ENCODE measurements around the gene PCDHGB1. TPM values are rescaled to one million over a fixed set of nuclear protein-coding genes. Genes with fewer than 3 reads are reported as not detected.
"Not testable (repeated sequence)": the region's sequence is repeated elsewhere in the genome, so short reads cannot be mapped to it uniquely, and the experiment has no call there.

Gene PCDHGB1
- total RNA-seq, 2 experiments from 2014 or later, result not detected

- Mint-ChIP-seq H3K4me1 (ENCODE audit: low read depth) (peaks cover 5% of the 10 kb centered on the region), H3K36me3 (peaks cover 26% of the 10 kb centered on the region), H3K4me3 (no peak overlapping the region), H3K27ac (no peak overlapping the region), H3K27me3 (peaks cover 44% of the 10 kb centered on the region), H3K9me3 (peaks cover 29% of the 10 kb centered on the region)
- ChIA-PET CTCF (interaction anchor here (0.6 to 2.8 kb wide), 6 partner anchors 15 to 192 kb away, joined by 4 to 25 read pairs (median 5); partner anchors contain the start of gene PCDHGA10), POLR2A (no interaction called here)
- intact Hi-C loops (cut with micrococcal nuclease), result no loop called here
- DNase-seq, result no peak
Observed at GRCh38 chr5:141371572-141372475, 21.9 kb downstream of the PCDHGB1 start.

GRCh38 chr5:141373673-141374317 lies 23.9 kb downstream of the PCDHGB1 start, which contains the start of gene PCDHGA6:
PCDHGA6 (plus strand) TSS chr5:141373891; CDS start chr5:141374084, 193 bp downstream.
- ChIA-PET POLR2A (no interaction called here), CTCF (interaction anchor here (0.7 to 1.5 kb wide), 5 partner anchors 15 to 191 kb away, joined by 3 to 5 read pairs (median 3); partner anchors contain the start of gene PCDHGB6)
- peaks cover 39% of the 10 kb centered on the region for H3K27me3 Mint-ChIP-seq
- no peak within 1 kb of the TSS for H3K27ac Mint-ChIP-seq
- intact Hi-C loops (cut with micrococcal nuclease), result no loop called here
- H3K4me1 Mint-ChIP-seq (ENCODE audit: low read depth), result peaks cover 5% of the 10 kb centered on the region
- H3K9me3 Mint-ChIP-seq, result peaks cover 33% of the 10 kb centered on the region
- peak within 1 kb of the TSS; percentile 27 for H3K4me3 Mint-ChIP-seq
- H3K36me3 Mint-ChIP-seq, result peaks cover 26% of the 10 kb centered on the region
- DNase-seq, result no peak

DNA sequence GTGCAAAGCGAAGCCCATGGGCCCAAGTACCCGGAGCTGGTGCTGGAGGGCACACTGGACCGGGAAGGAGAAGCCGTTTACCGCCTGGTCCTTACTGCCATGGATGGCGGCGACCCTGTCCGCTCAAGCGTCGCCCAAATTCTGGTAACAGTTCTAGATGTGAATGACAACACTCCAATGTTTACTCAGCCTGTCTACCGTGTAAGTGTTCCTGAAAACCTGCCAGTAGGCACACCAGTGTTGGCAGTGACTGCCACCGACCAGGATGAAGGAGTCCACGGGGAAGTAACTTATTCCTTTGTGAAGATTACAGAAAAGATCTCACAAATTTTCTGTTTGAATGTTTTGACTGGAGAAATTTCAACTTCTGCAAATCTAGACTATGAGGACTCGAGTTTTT lies 24.7 kb downstream of the PCDHGB1 start:
- ChIA-PET POLR2A (no interaction called here), CTCF (interaction anchor here (0.7 to 1.5 kb wide), 3 partner anchors 16 to 182 kb away, joined by 3 to 5 read pairs (median 3); partner anchors contain the start of gene PCDHGB6)
- H3K4me3 Mint-ChIP-seq, result no peak overlapping the region
- peaks cover 26% of the 10 kb centered on the region for H3K36me3 Mint-ChIP-seq
- H3K27ac Mint-ChIP-seq, result no peak overlapping the region
- H3K4me1 Mint-ChIP-seq (ENCODE audit: low read depth), result peaks cover 5% of the 10 kb centered on the region
- DNase-seq, result no peak
- intact Hi-C loops (cut with micrococcal nuclease), result no loop called here
- peaks cover 33% of the 10 kb centered on the region for H3K9me3 Mint-ChIP-seq
- H3K27me3 Mint-ChIP-seq, result peaks cover 40% of the 10 kb centered on the region

DNA sequence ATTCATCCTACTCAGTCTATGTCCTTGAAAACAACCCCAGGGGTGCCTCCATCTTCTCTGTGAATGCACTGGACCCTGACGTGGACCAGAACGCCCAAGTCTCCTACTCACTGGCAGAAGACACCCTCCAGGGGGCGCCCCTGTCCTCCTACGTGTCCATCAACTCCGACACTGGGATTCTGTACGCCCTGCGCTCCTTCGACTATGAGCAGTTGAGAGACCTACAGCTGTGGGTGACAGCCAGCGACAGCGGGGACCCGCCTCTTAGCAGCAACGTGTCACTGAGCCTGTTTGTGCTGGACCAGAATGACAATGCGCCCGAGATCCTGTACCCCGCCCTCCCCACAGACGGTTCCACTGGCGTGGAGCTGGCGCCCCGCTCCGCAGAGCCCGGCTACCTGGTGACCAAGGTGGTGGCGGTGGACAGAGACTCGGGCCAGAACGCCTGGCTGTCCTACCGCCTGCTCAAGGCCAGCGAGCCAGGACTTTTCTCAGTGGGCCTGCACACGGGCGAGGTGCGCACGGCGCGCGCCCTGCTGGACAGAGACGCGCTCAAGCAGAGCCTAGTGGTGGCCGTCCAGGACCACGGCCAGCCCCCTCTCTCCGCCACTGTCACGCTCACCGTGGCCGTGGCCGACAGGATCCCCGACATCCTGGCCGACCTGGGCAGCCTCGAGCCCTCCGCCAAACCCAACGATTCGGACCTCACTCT lies 25.7 kb downstream of the PCDHGB1 start:
- intact Hi-C loops (cut with micrococcal nuclease); H3K4me3 Mint-ChIP-seq; H3K27ac Mint-ChIP-seq; DNase-seq; H3K4me1 Mint-ChIP-seq (ENCODE audit: low read depth); POLR2A ChIA-PET; CTCF ChIA-PET: not testable (repeated sequence)
- peaks cover 33% of the 10 kb centered on the region for H3K9me3 Mint-ChIP-seq
- peaks cover 35% of the 10 kb centered on the region for H3K27me3 Mint-ChIP-seq
- H3K36me3 Mint-ChIP-seq, result peaks cover 23% of the 10 kb centered on the region

DNA sequence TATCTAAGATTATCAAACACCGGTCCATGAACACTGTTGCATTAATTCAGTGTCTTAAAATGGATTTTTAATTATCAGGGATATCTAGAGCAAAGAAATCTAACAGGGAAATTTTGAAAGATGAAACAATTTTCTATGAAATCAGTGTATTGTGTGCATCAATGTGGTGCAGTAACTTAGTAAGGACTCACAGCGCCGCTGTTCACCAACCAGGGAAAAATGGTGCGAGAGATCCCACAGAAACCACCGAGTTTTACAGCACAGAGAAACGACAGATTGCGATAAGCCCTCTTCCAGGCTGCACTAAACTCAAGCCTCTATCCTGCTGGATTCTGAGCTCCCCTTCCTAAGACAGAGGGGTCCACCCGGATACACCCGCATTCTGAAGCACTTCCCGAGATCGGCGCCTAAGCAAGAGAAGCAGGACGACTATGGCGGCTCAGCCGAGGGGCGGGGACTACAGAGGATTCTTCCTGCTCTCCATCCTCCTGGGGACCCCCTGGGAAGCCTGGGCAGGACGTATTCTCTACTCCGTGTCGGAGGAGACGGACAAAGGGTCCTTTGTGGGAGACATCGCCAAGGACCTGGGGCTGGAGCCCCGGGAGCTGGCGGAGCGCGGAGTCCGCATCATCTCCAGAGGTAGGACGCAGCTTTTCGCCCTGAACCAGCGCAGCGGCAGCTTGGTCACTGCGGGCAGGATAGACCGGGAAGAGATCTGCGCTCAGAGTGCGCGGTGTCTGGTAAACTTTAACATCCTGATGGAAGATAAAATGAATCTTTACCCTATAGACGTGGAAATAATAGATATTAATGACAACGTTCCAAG lies 32.8 kb downstream of the PCDHGB1 start, which contains the start of gene PCDHGA7:
PCDHGA7 (plus strand) TSS at position 274 of the 826 bp plus-strand sequence; CDS start at position 432, 158 bp downstream.
- CTCF ChIA-PET, result no interaction called here
- Mint-ChIP-seq H3K9me3 (peaks cover 14% of the 10 kb centered on the region), H3K36me3 (peaks cover 11% of the 10 kb centered on the region), H3K4me3 (peak within 1 kb of the TSS; percentile 66), H3K4me1 (ENCODE audit: low read depth) (no peaks in the 10 kb centered on the region), H3K27me3 (peaks cover 55% of the 10 kb centered on the region), H3K27ac (no peak within 1 kb of the TSS)
- no peak for DNase-seq
- POLR2A ChIA-PET, result interaction anchor here (0.6 kb wide), 1 partner anchor 61 kb away, joined by 7 read pairs; no protein-coding TSS in a partner anchor
- intact Hi-C loops (cut with micrococcal nuclease), result no loop called here

- CTCF ChIA-PET, result no interaction called here
- peaks cover 15% of the 10 kb centered on the region for H3K9me3 Mint-ChIP-seq
Observed at GRCh38 chr5:141383345-141383744, 33.4 kb downstream of the PCDHGB1 start.

GRCh38 chr5:141384471-141385267 lies 34.8 kb downstream of the PCDHGB1 start:
- intact Hi-C loops (cut with micrococcal nuclease), result no loop called here
- H3K36me3 Mint-ChIP-seq, result peaks cover 18% of the 10 kb centered on the region
- CTCF ChIA-PET, result no interaction called here
- no peak overlapping the region for H3K4me3 Mint-ChIP-seq
- peaks cover 62% of the 10 kb centered on the region for H3K27me3 Mint-ChIP-seq
- peaks cover 20% of the 10 kb centered on the region for H3K9me3 Mint-ChIP-seq
- H3K27ac Mint-ChIP-seq, result no peak overlapping the region
- no peak for DNase-seq
- no peaks in the 10 kb centered on the region for H3K4me1 Mint-ChIP-seq (ENCODE audit: low read depth)
- POLR2A ChIA-PET, result no interaction called here

More at GRCh38 chr5:141383345-141383744, 33.4 kb downstream of the PCDHGB1 start:
- POLR2A ChIA-PET, result interaction anchor here (0.6 kb wide), 1 partner anchor 60 kb away, joined by 7 read pairs; no protein-coding TSS in a partner anchor
- no peak for DNase-seq
- intact Hi-C loops (cut with micrococcal nuclease), result no loop called here
- H3K27me3 Mint-ChIP-seq, result peaks cover 57% of the 10 kb centered on the region
- peaks cover 13% of the 10 kb centered on the region for H3K36me3 Mint-ChIP-seq
- H3K4me3 Mint-ChIP-seq, result no peak overlapping the region
- no peak overlapping the region for H3K27ac Mint-ChIP-seq
- no peaks in the 10 kb centered on the region for H3K4me1 Mint-ChIP-seq (ENCODE audit: low read depth)

DNA sequence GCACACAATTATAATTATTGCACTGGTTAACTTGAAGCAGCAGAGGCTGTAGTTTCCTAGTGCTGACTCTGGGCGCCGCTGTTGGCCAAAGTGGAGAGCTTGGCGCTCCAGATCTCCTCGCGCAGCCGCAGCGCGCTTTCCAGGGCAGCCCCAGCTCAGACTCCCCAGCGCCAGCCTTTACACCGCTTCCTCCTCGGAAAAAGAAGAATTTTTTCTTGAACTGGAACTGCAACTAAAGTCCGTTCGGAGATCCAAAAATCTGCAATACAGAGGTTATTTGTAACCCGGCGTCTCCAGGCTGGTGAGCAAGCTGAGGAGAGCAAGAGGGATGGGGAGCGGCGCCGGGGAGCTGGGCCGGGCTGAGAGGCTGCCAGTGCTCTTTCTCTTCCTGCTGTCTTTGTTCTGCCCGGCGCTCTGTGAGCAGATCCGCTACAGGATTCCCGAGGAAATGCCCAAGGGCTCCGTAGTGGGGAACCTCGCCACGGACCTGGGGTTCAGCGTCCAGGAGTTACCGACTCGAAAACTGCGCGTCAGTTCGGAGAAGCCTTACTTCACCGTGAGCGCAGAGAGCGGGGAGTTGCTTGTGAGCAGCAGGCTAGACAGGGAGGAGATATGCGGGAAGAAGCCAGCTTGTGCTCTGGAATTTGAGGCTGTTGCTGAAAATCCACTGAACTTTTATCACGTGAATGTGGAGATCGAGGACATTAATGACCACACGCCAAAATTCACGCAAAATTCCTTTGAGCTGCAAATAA lies 37.8 kb downstream of the PCDHGB1 start, which contains the start of gene PCDHGB4:
PCDHGB4 (plus strand) TSS at position 142 of the 755 bp plus-strand sequence; CDS start at position 329, 187 bp downstream.
- Mint-ChIP-seq H3K4me3 (peak within 1 kb of the TSS; percentile 26), H3K36me3 (peaks cover 26% of the 10 kb centered on the region), H3K9me3 (peaks cover 23% of the 10 kb centered on the region), H3K27me3 (peaks cover 67% of the 10 kb centered on the region)
- CTCF ChIA-PET, result interaction anchor here (1.7 to 2.2 kb wide), 2 partner anchors 18 to 176 kb away, joined by 7 to 8 read pairs; partner anchors contain the start of gene PCDHGB3
- H3K27ac Mint-ChIP-seq; POLR2A ChIA-PET; H3K4me1 Mint-ChIP-seq (ENCODE audit: low read depth); intact Hi-C loops (cut with micrococcal nuclease): not testable (repeated sequence)
- peak; percentile 31 for DNase-seq

GRCh38 chr5:141388661-141389060 lies 38.8 kb downstream of the PCDHGB1 start:
- H3K36me3 Mint-ChIP-seq, result peaks cover 29% of the 10 kb centered on the region

More at GRCh38 chr5:141388661-141389060, 38.8 kb downstream of the PCDHGB1 start:
- no peak for DNase-seq
- Mint-ChIP-seq H3K27ac (no peak overlapping the region), H3K27me3 (peaks cover 66% of the 10 kb centered on the region), H3K9me3 (peaks cover 32% of the 10 kb centered on the region), H3K4me3 (no peak overlapping the region), H3K4me1 (ENCODE audit: low read depth) (no peaks in the 10 kb centered on the region)
- ChIA-PET POLR2A (no interaction called here), CTCF (no interaction called here)
- intact Hi-C loops (cut with micrococcal nuclease), result no loop called here
